Keratinocyte (primary cell): ENCODE data around the gene ZNFX1.

Experiments used
- CTCF ChIP-seq, 3 experiments: IDR thresholded peaks in 1 of 3; conservative IDR thresholded peaks in 1 of 3; optimal IDR thresholded peaks in 1 of 3; 2 replicates in 2 of 3; 3 replicates in 1 of 3; pipeline versions ENCODE3 to v1.5.1; 2011; ENCODE audit warnings: low read length in 3 of 3, mild to moderate bottlenecking in 3 of 3, moderate library complexity in 2 of 3, control low read depth in 1 of 3, inconsistent platforms in 1 of 3; ENCODE audit not compliant: insufficient read depth in 2 of 3; ENCODE audit errors: extremely low read depth in 1 of 3
- EZH2 ChIP-seq: IDR thresholded peaks from one replicate; pipeline ENCODE4 v1.6.1; 2012; ENCODE audit warnings: inconsistent platforms, mild to moderate bottlenecking, low read length, moderate library complexity

GRCh38 chr20:49283703-49284625, 6.1 kb upstream of the ZNFX1 start:
- TF ChIP-seq CTCF (optimal IDR thresholded peaks at IDR 0.05 in 1 of 3, IDR thresholded peaks at IDR 0.05 in 1 of 3, conservative IDR thresholded peaks at IDR 0.05 in 1 of 3; ENCODE audit: extremely low read depth in 1 of 3, insufficient read depth in 2 of 3, low read length in 3 of 3) (no peak), EZH2 (no peak)
